K562 (cell line): ENCODE measurements around the gene CEP85L. TPM values are rescaled to one million over a fixed set of nuclear protein-coding genes. Genes with fewer than 3 reads are reported as not detected.
A peak's percentile ranks its signal among the peaks of the same experiment; 100 is the strongest.

Experiments
- ATAC-seq: fragments of 200-7000 bp; cut with Tn5 transposase; 3 replicates; pipeline ENCODE4 v1.9.1; 2020; ENCODE audit warnings: moderate library complexity
- BruUV-seq: library from RNA; stranded (reverse); fragments of 400-500 nt; replicated peaks from 2 replicates; lab custom pipeline; 2021; lab: Mats Ljungman, UMichigan
- CTCF ChIA-PET: fragments of 300-600 bp; formaldehyde crosslinking; extraction: SDS; loops from one replicate; lab custom pipeline; 2021; ENCODE audit warnings: low intra/inter-chr PET ratio; lab: Yijun Ruan, JAX
- POLR2A ChIA-PET: fragments of 300-600, 350-650 bp; sonication (Branson Sonifier 250); formaldehyde crosslinking; extraction: SDS; loops from one replicate; lab custom pipeline; 2021; ENCODE audit warnings: antibody characterized with exemption, inconsistent platforms; lab: Yijun Ruan, JAX
- DNase-seq, 4 experiments: peaks; one replicate each; pipeline versions ENCODE4 v3.0.0 to v3.0.0-alpha.2; 2011 to 2018; ENCODE audit warnings: low spot score in 3 of 4, mixed read lengths in 3 of 4; ENCODE audit errors: extremely low read depth in 1 of 4
- FAIRE-seq: peaks from 2 replicates; lab custom pipeline; 2011; peaks lifted over from hg19 to GRCh38; lab: Jason Lieb, UNC
- H2AFZ ChIP-seq: 2 replicates; pipeline ENCODE4 v1.6.0; 2011; ENCODE audit warnings: low read depth, low read length, control low read depth, inconsistent platforms
- H3K27ac ChIP-seq: fragments of 200-600 bp; 3 replicates; pipeline ENCODE4 v1.8.0; 2011; ENCODE audit warnings: low read depth, mild to moderate bottlenecking, control low read depth, inconsistent platforms, low read length, moderate library complexity, mixed read lengths; ENCODE audit errors: extremely low read depth
- H3K27me3 ChIP-seq, 2 experiments: fragments of 300-600 bp in 1 of 2; 2 replicates in 1 of 2; 3 replicates in 1 of 2; pipeline versions ENCODE4 v1.6.0 to v1.8.0; 2011; ENCODE audit warnings: inconsistent platforms in 2 of 2, low read length in 2 of 2, mild to moderate bottlenecking in 1 of 2, mixed read lengths in 1 of 2, moderate library complexity in 1 of 2; ENCODE audit not compliant: control insufficient read depth in 2 of 2, insufficient read depth in 2 of 2
- H3K36me3 ChIP-seq: fragments of 300-600 bp; 3 replicates; pipeline ENCODE4 v1.8.0; 2011; ENCODE audit warnings: mild to moderate bottlenecking, low read length, inconsistent platforms; ENCODE audit not compliant: control insufficient read depth, insufficient read depth
- H3K4me1 ChIP-seq, 2 experiments: fragments of 200-600 bp in 1 of 2; replicated peaks in 1 of 2; 2 replicates in 1 of 2; 3 replicates in 1 of 2; pipeline versions ENCODE4 v1.5.1 to v1.8.0; 2011; ENCODE audit warnings: inconsistent platforms in 2 of 2, low read length in 2 of 2, mild to moderate bottlenecking in 1 of 2, mixed read lengths in 1 of 2, moderate library complexity in 1 of 2; ENCODE audit not compliant: control insufficient read depth in 2 of 2, insufficient read depth in 2 of 2
- H3K4me2 ChIP-seq: 2 replicates; pipeline ENCODE4 v1.6.1; 2011; ENCODE audit warnings: low read length, control low read depth, inconsistent platforms, mixed read lengths; ENCODE audit not compliant: insufficient read depth
- H3K4me3 ChIP-seq: fragments of 200-600 bp; sonication (generic), shearing (Covaris generic); 2 replicates; pipeline ENCODE4 v1.5.1; 2016; ENCODE audit warnings: control low read depth, inconsistent platforms
- H3K79me2 ChIP-seq: fragments of 200-600 bp; 3 replicates; pipeline ENCODE4 v1.8.0; 2011; ENCODE audit warnings: low read length, inconsistent platforms; ENCODE audit not compliant: control insufficient read depth, insufficient read depth
- H3K9ac ChIP-seq, 2 experiments: 2 replicates each; pipeline versions ENCODE4 v1.6.0 to v1.6.1; 2011; ENCODE audit warnings: low read depth in 2 of 2, low read length in 2 of 2, control low read depth in 1 of 2, inconsistent platforms in 1 of 2, mild to moderate bottlenecking in 1 of 2, mixed read lengths in 1 of 2; ENCODE audit not compliant: insufficient read depth in 1 of 2
- H3K9me1 ChIP-seq: one replicate; pipeline ENCODE4 v1.6.0; 2011; ENCODE audit warnings: inconsistent platforms, mild to moderate bottlenecking, low read length, moderate library complexity; ENCODE audit not compliant: control insufficient read depth, insufficient read depth
- H3K9me3 ChIP-seq: replicated peaks from 2 replicates; pipeline ENCODE4 v1.5.1; 2011; ENCODE audit warnings: low read depth, low read length, inconsistent platforms; ENCODE audit not compliant: control insufficient read depth, insufficient read depth
- H4K20me1 ChIP-seq: replicated peaks from 2 replicates; pipeline ENCODE4 v1.6.1; 2011; ENCODE audit warnings: low read length, inconsistent platforms, mixed read lengths; ENCODE audit not compliant: control insufficient read depth, insufficient read depth
- HIVEP1 ChIP-seq: fragments of 250-450 bp; sonication (Bioruptor Pico); IDR thresholded peaks from 2 replicates; pipeline ENCODE4 v1.4.0; 2020; ENCODE audit warnings: mild to moderate bottlenecking
- ILF3 ChIP-seq: fragments of 450-650 bp; IDR thresholded peaks from 2 replicates; pipeline ENCODE4 v1.6.1; 2018; ENCODE audit warnings: antibody characterized with exemption, mild to moderate bottlenecking, moderate library complexity, borderline replicate concordance
- MAFK ChIP-seq: IDR thresholded peaks from 2 replicates; pipeline ENCODE4 v1.6.1; 2011; ENCODE audit warnings: low read length, improper control_type of control experiment
- NR3C1 ChIP-seq: sonication (generic); formaldehyde crosslinking; IDR thresholded peaks from 2 replicates; pipeline ENCODE4 v1.8.1; 2022; ENCODE audit warnings: missing genetic modification reagents
- POLR2H ChIP-seq: IDR thresholded peaks from 2 replicates; pipeline ENCODE4 v1.6.1; 2016; ENCODE audit warnings: missing genetic modification characterization, low read depth, mild to moderate bottlenecking, control low read depth, missing compliant biosample characterization, moderate library complexity
- TSC22D4 ChIP-seq: fragments of 450-650 bp; IDR thresholded peaks from 2 replicates; pipeline ENCODE4 v1.6.1; 2016; ENCODE audit warnings: missing genetic modification characterization, missing biosample characterization, control low read depth
- WGBS: fragments of 100-300 bp; shearing (Covaris generic); methylation state at CpG from one replicate; pipeline ENCODE4 v1.1.6; 2016; ENCODE audit warnings: low coverage, mixed read lengths; ENCODE audit not compliant: insufficient coverage; ENCODE audit errors: missing lambda C conversion rate; 5-methylcytosine and 5-hydroxymethylcytosine counted together
- in situ Hi-C: fragments of 300-500 bp; cut with MboI; formaldehyde crosslinking; loops from 4 replicates; pipeline ENCODE4 v1.15.0; 2018; ENCODE audit warnings: inconsistent platforms, mixed read lengths
- intact Hi-C: fragments of 100-400 bp; cut with micrococcal nuclease; formaldehyde crosslinking; loops from 2 replicates; pipeline ENCODE4 v1.14.2; 2022
- polyA plus RNA-seq, 8 experiments: library from polyadenylated mRNA; depleted of rRNA in 4 of 8; stranded (reverse) in 5 of 8; unstranded in 3 of 8; fragments of >200 nt; fragmentation: Nextera tagmentation in 2 of 8; fragmentation: Illumina TruSeq in 1 of 8; extraction: Ambion mirVana in 2 of 8; extraction: Trizol in 1 of 8; gene quantifications; 2 replicates each; pipeline versions ENCODE4 v1.2.1 to v1.2.3, GENCODE V29; 2011 to 2014; ENCODE audit warnings: inconsistent platforms in 1 of 8, missing spikeins in 1 of 8
- total RNA-seq, 7 experiments: library from RNA; depleted of rRNA in 6 of 7; stranded (reverse); fragments of >200 nt in 6 of 7; fragmentation: Illumina TruSeq in 2 of 7; extraction: Trizol in 2 of 7; gene quantifications; 2 replicates each; pipeline versions ENCODE4 v1.2.1 to v1.2.3, GENCODE V29; 2011 to 2021; ENCODE audit warnings: low replicate concordance in 1 of 7
- TF ChIP-seq, protein P1 (sequence below): IDR thresholded peaks from 3 replicates; pipeline ENCODE4 v1.6.1; 2011; ENCODE audit warnings: borderline replicate concordance, mild to moderate bottlenecking, moderate library complexity; ENCODE audit not compliant: insufficient read length; ENCODE audit errors: extremely low read depth

CEP85L gene
- total and polyA plus RNA-seq, 9 of the 15 experiments (the other 6 are each of a cell fraction or from before 2014, with no cell fraction given): 4.5 to 15.8 (median 8.3) TPM

DNA sequence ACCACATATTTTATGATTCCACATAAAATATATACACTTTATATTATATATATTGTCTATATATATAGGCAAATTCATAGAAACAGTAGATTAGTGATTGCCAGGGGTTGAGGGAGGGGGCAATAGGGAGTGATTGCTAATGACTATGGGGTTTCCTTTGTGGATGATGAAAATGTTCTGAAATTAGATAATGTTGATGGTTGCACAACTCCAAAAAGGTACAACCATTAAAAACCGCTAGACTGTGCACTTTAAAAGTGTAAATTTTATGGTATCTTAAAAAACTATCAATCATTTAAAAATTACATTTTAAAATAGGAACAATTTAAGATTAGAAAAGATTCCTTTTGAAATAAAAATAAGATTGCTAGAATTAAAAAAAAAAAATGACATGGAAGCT, 23.8 kb upstream of the CEP85L start (continued):
- TF ChIP-seq MAFK: no peak

DNA sequence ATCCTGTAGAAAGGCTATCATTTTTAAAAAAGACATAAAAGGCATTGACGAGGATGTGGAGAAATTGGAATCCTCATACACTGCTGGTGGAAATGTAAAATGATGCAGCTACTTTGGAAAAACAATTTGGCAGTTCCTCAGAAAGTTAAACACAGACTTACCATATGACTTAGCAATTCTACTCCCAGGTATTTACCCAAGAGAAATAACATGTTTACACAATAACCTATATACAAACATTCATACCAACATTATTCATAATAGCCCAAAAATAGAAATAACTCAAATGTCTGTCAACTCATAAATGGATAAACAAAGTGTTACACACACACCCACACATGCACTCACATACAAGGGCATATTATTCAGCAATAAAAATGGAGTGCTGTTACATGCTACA, 23.4 kb upstream of the CEP85L start:
- Histone ChIP-seq H3K9me1 (no peaks in the 10 kb centered on the region), H3K4me1 (peaks cover 0 to 13% of the 10 kb centered on the region in 2 experiments; a peak in 2 of 5 replicates), H3K4me3 (no peak overlapping the region), H2AFZ (no peak overlapping the region), H3K9ac (no peak overlapping the region), H3K36me3 (no peaks in the 10 kb centered on the region), H3K27ac (no peak overlapping the region), H3K79me2 (peaks cover 2% of the 10 kb centered on the region; the same call in 2 of the 3 replicates), H4K20me1 (no peaks in the 10 kb centered on the region), H3K27me3 (no peaks in the 10 kb centered on the region), H3K4me2 (no peak overlapping the region), H3K9me3 (no peaks in the 10 kb centered on the region)
- BruUV-seq: no TSS peak
- ChIA-PET CTCF (no interaction called here), POLR2A (interaction anchor here (1.0 kb wide), 1 partner anchor 72 kb away, joined by 3 read pairs; no protein-coding TSS in a partner anchor)
- TF ChIP-seq TSC22D4 (no peak), NR3C1 (CRISPR knock-in tag) (no peak), POLR2H (tag) (0 out of 2 replicates have a peak, but pooled peaks have one; percentile 13), HIVEP1 (CRISPR knock-in tag) (no peak), ILF3 (no peak)
- TF ChIP-seq, protein P1, sequence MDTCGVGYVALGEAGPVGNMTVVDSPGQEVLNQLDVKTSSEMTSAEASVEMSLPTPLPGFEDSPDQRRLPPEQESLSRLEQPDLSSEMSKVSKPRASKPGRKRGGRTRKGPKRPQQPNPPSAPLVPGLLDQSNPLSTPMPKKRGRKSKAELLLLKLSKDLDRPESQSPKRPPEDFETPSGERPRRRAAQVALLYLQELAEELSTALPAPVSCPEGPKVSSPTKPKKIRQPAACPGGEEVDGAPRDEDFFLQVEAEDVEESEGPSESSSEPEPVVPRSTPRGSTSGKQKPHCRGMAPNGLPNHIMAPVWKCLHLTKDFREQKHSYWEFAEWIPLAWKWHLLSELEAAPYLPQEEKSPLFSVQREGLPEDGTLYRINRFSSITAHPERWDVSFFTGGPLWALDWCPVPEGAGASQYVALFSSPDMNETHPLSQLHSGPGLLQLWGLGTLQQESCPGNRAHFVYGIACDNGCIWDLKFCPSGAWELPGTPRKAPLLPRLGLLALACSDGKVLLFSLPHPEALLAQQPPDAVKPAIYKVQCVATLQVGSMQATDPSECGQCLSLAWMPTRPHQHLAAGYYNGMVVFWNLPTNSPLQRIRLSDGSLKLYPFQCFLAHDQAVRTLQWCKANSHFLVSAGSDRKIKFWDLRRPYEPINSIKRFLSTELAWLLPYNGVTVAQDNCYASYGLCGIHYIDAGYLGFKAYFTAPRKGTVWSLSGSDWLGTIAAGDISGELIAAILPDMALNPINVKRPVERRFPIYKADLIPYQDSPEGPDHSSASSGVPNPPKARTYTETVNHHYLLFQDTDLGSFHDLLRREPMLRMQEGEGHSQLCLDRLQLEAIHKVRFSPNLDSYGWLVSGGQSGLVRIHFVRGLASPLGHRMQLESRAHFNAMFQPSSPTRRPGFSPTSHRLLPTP: no peak
- FAIRE-seq (no peak), ATAC-seq (no peak), DNase-seq (no peak)
- intact Hi-C loops: no loop called here
- 78% methylated on average over 1 of the region's 1 CpG for WGBS
- in situ Hi-C loops: no loop called here
